Activated T-cell treated with anti-CD3 and anti-CD28 coated beads for 24 hours (primary cell): ENCODE data around the gene HOXB13.

Experiments
- DNase-seq: peaks from one replicate; pipeline ENCODE4 v3.0.0-alpha.2; 2020; ENCODE audit warnings: low read depth

The HOXB13 gene

GRCh38 chr17:48748718-48749566 lies 20.4 kb upstream of the HOXB13 start:
- DNase-seq, result no peak

GRCh38 chr17:48747445-48748363 lies 19.2 kb upstream of the HOXB13 start:
- DNase-seq, result no peak

GRCh38 chr17:48746916-48747444 lies 18.4 kb upstream of the HOXB13 start:
- no peak for DNase-seq

- no peak for DNase-seq
Measured at GRCh38 chr17:48745381-48746275, 17.1 kb upstream of the HOXB13 start.

- no peak for DNase-seq
Measured at GRCh38 chr17:48740537-48740936, 12.0 kb upstream of the HOXB13 start.

GRCh38 chr17:48738803-48739526 lies 10.4 kb upstream of the HOXB13 start:
- DNase-seq, result no peak

GRCh38 chr17:48738424-48738802 lies 9.9 kb upstream of the HOXB13 start:
- DNase-seq, result no peak

GRCh38 chr17:48737330-48738043 lies 8.9 kb upstream of the HOXB13 start:
- no peak for DNase-seq

GRCh38 chr17:48735062-48735351 lies 6.5 kb upstream of the HOXB13 start:
- DNase-seq, result no peak

GRCh38 chr17:48734333-48735061 lies 5.9 kb upstream of the HOXB13 start:
- no peak for DNase-seq

GRCh38 chr17:48733632-48734328 lies 5.2 kb upstream of the HOXB13 start:
- DNase-seq, result no peak

- DNase-seq, result no peak
Measured at GRCh38 chr17:48732688-48733629, 4.4 kb upstream of the HOXB13 start.

- no peak for DNase-seq
Measured at GRCh38 chr17:48731355-48731754, 2.8 kb upstream of the HOXB13 start.

GRCh38 chr17:48730240-48730550 lies 1.6 kb upstream of the HOXB13 start:
- DNase-seq, result no peak

- no peak for DNase-seq
Measured at GRCh38 chr17:48729335-48730239, 1.0 kb upstream of the HOXB13 start.

- no peak for DNase-seq
Measured at GRCh38 chr17:48727415-48728175, 955 bp downstream of the HOXB13 start.

GRCh38 chr17:48726916-48727286 lies 1.6 kb downstream of the HOXB13 start:
- DNase-seq, result no peak
